HEK293 (cell line): ENCODE results near the gene NDUFS2.

Experiments used
- CTCF ChIA-PET: fragments of 350-600 bp; formaldehyde crosslinking; extraction: SDS; loops from one replicate; lab custom pipeline; 2021; ENCODE audit warnings: antibody characterized with exemption; lab: Yijun Ruan, JAX
- POLR2A ChIA-PET: fragments of 300-600 bp; formaldehyde crosslinking; extraction: SDS; loops from one replicate; lab custom pipeline; 2020; ENCODE audit warnings: antibody characterized with exemption, inconsistent platforms; lab: Yijun Ruan, JAX
- H3K27ac ChIP-seq: fragments of 200-500 bp; sonication (Bioruptor generic); 2 replicates; pipeline ENCODE4 v1.5.1; 2014; ENCODE audit warnings: low read depth, low read length, control low read depth, inconsistent platforms; ENCODE audit errors: extremely low read depth
- H3K36me3 ChIP-seq, 2 experiments: fragments of 200-500 bp in 1 of 2; sonication (Bioruptor generic) in 1 of 2; 1 replicate in 1 of 2; 2 replicates in 1 of 2; pipeline ENCODE4 v1.5.1; 2014 to 2017; ENCODE audit warnings: inconsistent platforms in 2 of 2, low read length in 2 of 2; ENCODE audit not compliant: control insufficient read depth in 2 of 2, insufficient read depth in 1 of 2
- H3K4me1 ChIP-seq: fragments of 200-500 bp; sonication (Bioruptor generic); 2 replicates; pipeline ENCODE4 v1.5.1; 2014; ENCODE audit warnings: mild to moderate bottlenecking, low read length, inconsistent platforms; ENCODE audit not compliant: control insufficient read depth, insufficient read depth
- H3K4me3 ChIP-seq: 2 replicates; pipeline ENCODE4 v1.5.1; 2011; ENCODE audit warnings: low read depth, mild to moderate bottlenecking, control low read depth, low read length, moderate library complexity
- H3K9me3 ChIP-seq: fragments of 200-500 bp; sonication (Bioruptor generic); 2 replicates; pipeline ENCODE4 v1.5.1; 2014; ENCODE audit warnings: low read depth, low read length, inconsistent platforms; ENCODE audit not compliant: control insufficient read depth, insufficient read depth
- ATF2 ChIP-seq: fragments of 450-650 bp; formaldehyde crosslinking; IDR thresholded peaks from 2 replicates; pipeline ENCODE4 v1.5.1; 2016; ENCODE audit warnings: missing biosample characterization, missing genetic modification characterization, low read depth
- GLI4 ChIP-seq: fragments of 450-650 bp; formaldehyde crosslinking; IDR thresholded peaks from 2 replicates; pipeline ENCODE4 v1.5.1; 2016; ENCODE audit warnings: missing biosample characterization, missing genetic modification characterization
- REST ChIP-seq: fragments of 450-650 bp; formaldehyde crosslinking; IDR thresholded peaks from 2 replicates; pipeline ENCODE4 v1.5.1; 2016; ENCODE audit warnings: missing biosample characterization, missing genetic modification characterization
- SALL2 ChIP-seq: fragments of 450-650 bp; formaldehyde crosslinking; IDR thresholded peaks from 2 replicates; pipeline ENCODE4 v1.5.0; 2017; ENCODE audit warnings: missing biosample characterization, mild to moderate bottlenecking, missing genetic modification characterization, borderline replicate concordance
- ZBTB17 ChIP-seq: fragments of 450-650 bp; formaldehyde crosslinking; IDR thresholded peaks from 2 replicates; pipeline ENCODE4 v1.5.1; 2016; ENCODE audit warnings: missing biosample characterization, missing genetic modification characterization
- ZBTB20 ChIP-seq: fragments of 450-650 bp; formaldehyde crosslinking; IDR thresholded peaks from 2 replicates; pipeline ENCODE4 v1.5.1; 2016; ENCODE audit warnings: missing biosample characterization, missing genetic modification characterization
- ZBTB44 ChIP-seq: fragments of 450-650 bp; IDR thresholded peaks from 2 replicates; pipeline ENCODE4 v1.5.1; 2018; ENCODE audit warnings: missing biosample characterization, mild to moderate bottlenecking, missing genetic modification characterization
- ZBTB48 ChIP-seq: fragments of 450-650 bp; formaldehyde crosslinking; IDR thresholded peaks from 2 replicates; pipeline ENCODE4 v1.5.1; 2016; ENCODE audit warnings: missing biosample characterization, missing genetic modification characterization
- ZNF146 ChIP-seq: fragments of 450-650 bp; formaldehyde crosslinking; IDR thresholded peaks from 2 replicates; pipeline ENCODE4 v1.5.1; 2016; ENCODE audit warnings: missing biosample characterization, missing genetic modification characterization
- ZNF155 ChIP-seq: fragments of 450-650 bp; formaldehyde crosslinking; IDR thresholded peaks from 2 replicates; pipeline ENCODE4 v1.5.1; 2016; ENCODE audit warnings: missing biosample characterization, missing genetic modification characterization
- ZNF18 ChIP-seq: fragments of 450-650 bp; formaldehyde crosslinking; IDR thresholded peaks from 2 replicates; pipeline ENCODE4 v1.5.1; 2016; ENCODE audit warnings: missing biosample characterization, missing genetic modification characterization
- ZNF391 ChIP-seq: fragments of 450-650 bp; formaldehyde crosslinking; IDR thresholded peaks from 2 replicates; pipeline ENCODE4 v1.5.1; 2016; ENCODE audit warnings: low read depth, missing biosample characterization, missing genetic modification characterization, borderline replicate concordance
- ZNF426 ChIP-seq: fragments of 450-650 bp; formaldehyde crosslinking; IDR thresholded peaks from 2 replicates; pipeline ENCODE4 v1.5.1; 2017; ENCODE audit warnings: missing biosample characterization, missing genetic modification characterization, mild to moderate bottlenecking, inconsistent platforms, moderate library complexity
- ZNF501 ChIP-seq: fragments of 450-650 bp; formaldehyde crosslinking; IDR thresholded peaks from 2 replicates; pipeline ENCODE4 v1.5.1; 2016; ENCODE audit warnings: missing biosample characterization, missing genetic modification characterization
- ZNF513 ChIP-seq: fragments of 450-650 bp; IDR thresholded peaks from 2 replicates; pipeline ENCODE4 v1.5.1; 2018; ENCODE audit warnings: missing biosample characterization, missing genetic modification characterization
- ZNF518A ChIP-seq: fragments of 450-650 bp; formaldehyde crosslinking; conservative IDR thresholded peaks from 2 replicates; pipeline ENCODE4 v1.5.1; 2016; ENCODE audit warnings: low read depth, missing biosample characterization, missing genetic modification characterization
- ZNF777 ChIP-seq: fragments of 450-650 bp; formaldehyde crosslinking; IDR thresholded peaks from 2 replicates; pipeline ENCODE4 v1.5.1; 2017; ENCODE audit warnings: missing biosample characterization, missing genetic modification characterization, borderline replicate concordance
- ZNF792 ChIP-seq: fragments of 450-650 bp; formaldehyde crosslinking; IDR thresholded peaks from 2 replicates; pipeline ENCODE4 v1.5.1; 2016; ENCODE audit warnings: missing biosample characterization, missing genetic modification characterization
- ZSCAN23 ChIP-seq: fragments of 450-650 bp; formaldehyde crosslinking; IDR thresholded peaks from 2 replicates; pipeline ENCODE4 v1.5.1; 2016; ENCODE audit warnings: missing biosample characterization, missing genetic modification characterization
- ZSCAN30 ChIP-seq: fragments of 450-650 bp; IDR thresholded peaks from 2 replicates; pipeline ENCODE4 v1.5.1; 2018; ENCODE audit warnings: missing biosample characterization, mild to moderate bottlenecking, missing genetic modification characterization, moderate library complexity

NDUFS2 gene

GRCh38 chr1:161177936-161178244, 24.3 kb upstream of the NDUFS2 start:
- H3K4me3 ChIP-seq = no peak overlapping the region
- H3K4me1 ChIP-seq = no peaks in the 10 kb centered on the region
- ChIA-PET CTCF (interaction anchor here (0.8 to 2.9 kb wide), 4 partner anchors 11 to 204 kb away, joined by 3 to 23 read pairs (median 4); partner anchors contain the start of gene PPOX), POLR2A (interaction anchor here (1.3 to 3.3 kb wide), 5 partner anchors 12 to 48 kb away, joined by 4 to 39 read pairs (median 9); partner anchors contain the start of genes NDUFS2, PPOX and TOMM40L)
- no peak overlapping the region for H3K27ac ChIP-seq
- no peaks in the 10 kb centered on the region for H3K9me3 ChIP-seq
- TF ChIP-seq ZNF155 = no peak
- TF ChIP-seq ZNF391 (tag by site-specific recombination) = 0 out of 2 replicates have a peak, but pooled peaks have one; percentile 8
- no peak for TF ChIP-seq ZSCAN23 (tag by site-specific recombination)
- TF ChIP-seq ZNF792 (tag by site-specific recombination) = no peak
- 0 out of 2 replicates have a peak, but pooled peaks have one; percentile 6 for TF ChIP-seq ZBTB17 (tag by site-specific recombination)
- no peak for TF ChIP-seq ZNF513
- no peak for TF ChIP-seq ZBTB44 (tag by site-specific recombination)
- TF ChIP-seq ZNF426 (tag by site-specific recombination) = no peak
- TF ChIP-seq SALL2 (tag by site-specific recombination) = no peak
- no peak for TF ChIP-seq ZBTB20 (tag by site-specific recombination)
- TF ChIP-seq ZNF518A = no peak
- H3K36me3 ChIP-seq = peaks cover 7 to 32% of the 10 kb centered on the region in 2 experiments; a peak in 2 of 3 replicates

- Histone ChIP-seq H3K4me1 (no peaks in the 10 kb centered on the region), H3K9me3 (no peaks in the 10 kb centered on the region), H3K27ac (no peak overlapping the region), H3K4me3 (no peak overlapping the region), H3K36me3 (peaks cover 0 to 14% of the 10 kb centered on the region in 2 experiments; a peak in 1 of 3 replicates)
- POLR2A ChIA-PET = no interaction called here
- CTCF ChIA-PET = interaction anchor here (0.8 to 4.4 kb wide), 5 partner anchors 8 to 213 kb away, joined by 3 to 39 read pairs (median 5); no protein-coding TSS in a partner anchor
- TF ChIP-seq ZNF18 (no peak), ZBTB48 (tag by site-specific recombination) (no peak), ATF2 (tag by site-specific recombination) (no peak), ZNF146 (tag by site-specific recombination) (no peak), GLI4 (tag by site-specific recombination) (no peak), ZSCAN30 (tag by site-specific recombination) (no peak), REST (tag by site-specific recombination) (no peak), ZNF777 (tag by site-specific recombination) (no peak), ZNF501 (tag by site-specific recombination) (no peak)
Measured at GRCh38 chr1:161179698-161180097, 22.5 kb upstream of the NDUFS2 start.
